NCI-H1105 (cell line): Measurements from ENCODE around the gene ARMC9.

Experiments
- DNase-seq: peaks from one replicate; lab custom pipeline; 2025; lab: John Stamatoyannopoulos, UW

ARMC9 gene

GRCh38 chr2:231204581-231204980, 6.2 kb downstream of the ARMC9 start:
- DNase-seq: no peak

- DNase-seq: no peak
Measured at GRCh38 chr2:231207734-231208133, 9.3 kb downstream of the ARMC9 start.

- no peak for DNase-seq
Measured at GRCh38 chr2:231210782-231211181, 12.4 kb downstream of the ARMC9 start.

GRCh38 chr2:231211486-231211885, 13.1 kb downstream of the ARMC9 start:
- DNase-seq: no peak

GRCh38 chr2:231212329-231212845, 14.0 kb downstream of the ARMC9 start:
- DNase-seq: no peak

- no peak for DNase-seq
Measured at GRCh38 chr2:231213931-231214642, 15.7 kb downstream of the ARMC9 start.

GRCh38 chr2:231218366-231218765, 19.9 kb downstream of the ARMC9 start:
- DNase-seq: no peak

- DNase-seq: no peak
Measured at GRCh38 chr2:231219289-231219688, 20.9 kb downstream of the ARMC9 start.

GRCh38 chr2:231221761-231222160, 23.3 kb downstream of the ARMC9 start:
- no peak for DNase-seq

- DNase-seq: no peak
Measured at GRCh38 chr2:231222318-231223000, 24.0 kb downstream of the ARMC9 start.

- no peak for DNase-seq
Measured at GRCh38 chr2:231223001-231223375, 24.6 kb downstream of the ARMC9 start.

- no peak for DNase-seq
Measured at GRCh38 chr2:231223458-231223976, 25.1 kb downstream of the ARMC9 start.

- peak; percentile 39 for DNase-seq
Measured at GRCh38 chr2:231227310-231228162, 29.1 kb downstream of the ARMC9 start.

GRCh38 chr2:231228223-231228622, 29.8 kb downstream of the ARMC9 start:
- no peak for DNase-seq

GRCh38 chr2:231228974-231229529, 30.6 kb downstream of the ARMC9 start:
- no peak for DNase-seq

GRCh38 chr2:231235217-231235616, 36.8 kb downstream of the ARMC9 start:
- no peak for DNase-seq

- no peak for DNase-seq
Measured at GRCh38 chr2:231238689-231239088, 40.3 kb downstream of the ARMC9 start.

GRCh38 chr2:231239751-231240150, 41.3 kb downstream of the ARMC9 start:
- DNase-seq: no peak

GRCh38 chr2:231241755-231242507, 43.5 kb downstream of the ARMC9 start:
- DNase-seq: no peak

- DNase-seq: no peak
Measured at GRCh38 chr2:231243866-231244265, 45.4 kb downstream of the ARMC9 start.
